GM18499 (cell line): Measurements from ENCODE around the gene KCNE1.
"Not testable (repeated sequence)": the region's sequence is repeated elsewhere in the genome, so short reads cannot be mapped to it uniquely, and the experiment has no call there.

Experiments used
- ATAC-seq: cut with Tn5 transposase; IDR thresholded peaks from one replicate; pipeline ENCODE4 v1.9.1; 2021; ENCODE audit warnings: moderate number of reproducible peaks; ENCODE audit not compliant: insufficient read depth, unreplicated experiment

The KCNE1 gene

DNA sequence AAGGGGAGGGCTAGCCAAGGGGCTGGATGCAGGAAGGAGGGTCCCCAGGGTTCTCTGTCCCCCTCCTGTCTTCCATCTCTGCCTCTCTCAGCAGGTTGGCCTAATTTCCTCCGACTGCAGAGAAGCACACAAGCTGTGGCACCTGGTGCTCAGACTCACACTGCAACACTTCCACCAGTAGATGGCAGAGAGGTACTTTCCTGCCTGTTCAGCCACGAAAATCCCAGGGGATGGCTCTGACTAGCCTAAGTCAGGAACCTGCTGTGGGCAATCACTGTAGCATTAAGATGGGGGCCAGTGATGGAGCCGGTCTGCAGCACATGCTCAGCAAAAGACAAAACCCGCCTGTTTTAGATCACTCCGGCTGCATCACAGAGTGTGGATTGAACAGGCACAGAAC lies 82.3 kb downstream of the KCNE1 start:
- ATAC-seq = not testable (repeated sequence)

DNA sequence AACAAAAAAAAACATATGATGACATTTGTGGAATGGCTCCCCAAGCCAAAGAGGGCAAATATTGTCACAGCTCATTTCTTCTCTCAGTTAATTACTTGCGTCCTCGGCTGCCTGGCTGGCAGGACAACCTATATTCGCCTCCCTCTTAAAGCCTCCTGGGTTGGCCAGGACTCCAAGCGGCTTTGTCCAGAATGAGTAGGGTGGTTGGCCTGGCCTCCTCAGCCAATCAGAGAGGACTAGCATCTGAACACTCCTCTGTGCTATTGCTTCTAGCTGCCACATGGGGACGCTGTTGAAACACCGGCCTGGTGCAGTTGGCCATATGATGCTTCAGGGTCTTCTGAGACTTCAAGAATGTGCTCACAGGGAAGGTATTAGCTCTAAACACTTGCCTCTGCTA lies 83.6 kb downstream of the KCNE1 start:
- not testable (repeated sequence) for ATAC-seq

DNA sequence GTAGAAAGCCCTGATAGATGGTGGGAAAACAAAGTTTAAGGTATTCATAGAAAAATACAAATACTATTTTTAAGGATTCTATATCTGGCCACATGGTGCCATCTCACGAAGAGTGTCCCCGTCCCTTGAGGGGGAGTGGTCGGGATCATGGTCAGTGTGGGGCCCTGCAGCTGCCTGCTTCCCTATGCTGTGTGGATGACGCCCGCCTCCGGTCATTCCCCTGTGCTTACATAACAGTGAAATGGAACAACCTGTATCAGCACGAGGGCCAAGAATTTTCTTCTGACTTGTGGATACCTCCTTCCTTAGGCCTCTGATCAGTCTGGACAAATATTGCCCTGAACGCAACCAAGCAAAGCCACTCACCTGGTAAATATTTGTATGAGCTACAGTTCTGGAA lies 84.7 kb downstream of the KCNE1 start:
- not testable (repeated sequence) for ATAC-seq

DNA sequence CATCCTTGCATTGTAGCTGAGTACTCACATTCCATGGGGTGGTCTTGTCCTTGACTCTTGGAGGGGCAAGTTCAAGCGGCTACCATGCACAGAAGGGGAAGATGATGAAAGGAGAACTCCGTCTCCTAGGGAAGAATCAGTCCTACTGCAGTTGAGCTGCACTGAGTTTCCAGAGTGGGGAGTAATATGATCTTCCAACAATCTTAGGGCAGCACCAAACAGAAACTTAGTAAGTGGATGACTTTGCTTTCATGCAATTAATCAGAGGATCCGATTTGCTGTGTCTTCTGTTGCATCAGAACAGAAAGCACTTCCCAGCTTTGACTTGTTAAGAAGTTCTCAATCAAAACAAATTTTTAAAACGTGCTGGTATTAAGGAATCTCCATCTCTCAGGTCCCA lies 88.2 kb downstream of the KCNE1 start, which contains the start of gene SMIM34:
Gene SMIM34 (minus strand): TSS at position 147 of the 400 bp plus-strand sequence. CDS start 112 bp downstream, at position 35.
- not testable (repeated sequence) for ATAC-seq

DNA sequence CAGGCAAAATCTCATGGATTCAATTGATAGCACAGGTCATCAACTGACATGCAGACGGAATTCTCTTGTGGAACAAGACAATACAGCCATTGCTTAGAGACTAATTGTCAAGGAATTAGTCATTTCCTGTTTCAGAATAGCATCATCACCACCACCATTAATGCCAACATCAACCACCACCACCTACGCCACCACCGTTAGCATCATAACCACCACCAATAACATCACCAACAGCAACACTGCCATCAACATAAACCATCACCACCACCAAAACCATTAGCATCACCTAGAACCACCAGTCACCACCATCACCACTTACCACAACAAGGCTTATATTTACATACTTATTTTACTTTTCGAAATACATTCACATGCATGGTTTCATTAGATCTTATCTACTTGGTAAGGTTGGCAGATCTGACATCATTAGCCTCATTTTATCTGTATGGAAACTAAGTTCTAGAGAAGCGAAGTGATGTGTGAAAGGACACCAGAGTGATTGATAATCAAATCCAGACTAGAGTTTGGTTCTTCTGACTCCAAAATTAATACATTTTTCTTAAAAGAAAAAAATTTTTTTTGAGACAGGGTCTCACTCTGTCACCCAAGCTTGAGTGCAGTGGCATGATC lies 94.4 kb downstream of the KCNE1 start:
- ATAC-seq = not testable (repeated sequence)

DNA sequence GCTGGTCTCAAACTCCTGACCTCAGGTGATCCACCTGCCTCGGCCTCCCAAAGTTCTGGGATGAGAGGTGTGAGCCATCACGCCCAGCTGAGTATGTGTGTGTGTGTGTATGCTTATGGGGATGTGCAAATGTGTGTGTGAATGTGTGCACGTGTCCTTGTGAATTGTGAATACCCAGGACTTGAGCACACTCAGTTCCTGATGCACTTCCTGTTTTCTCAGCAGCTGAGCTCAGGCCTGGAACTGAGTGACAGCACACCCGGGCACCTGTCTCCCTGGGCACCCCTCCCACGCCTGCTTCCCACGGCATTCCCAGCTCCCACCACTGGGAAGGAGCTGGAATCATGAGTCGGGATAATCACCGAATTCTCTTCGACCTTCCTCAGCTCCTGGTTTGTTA lies 104.7 kb downstream of the KCNE1 start:
- ATAC-seq = not testable (repeated sequence)

DNA sequence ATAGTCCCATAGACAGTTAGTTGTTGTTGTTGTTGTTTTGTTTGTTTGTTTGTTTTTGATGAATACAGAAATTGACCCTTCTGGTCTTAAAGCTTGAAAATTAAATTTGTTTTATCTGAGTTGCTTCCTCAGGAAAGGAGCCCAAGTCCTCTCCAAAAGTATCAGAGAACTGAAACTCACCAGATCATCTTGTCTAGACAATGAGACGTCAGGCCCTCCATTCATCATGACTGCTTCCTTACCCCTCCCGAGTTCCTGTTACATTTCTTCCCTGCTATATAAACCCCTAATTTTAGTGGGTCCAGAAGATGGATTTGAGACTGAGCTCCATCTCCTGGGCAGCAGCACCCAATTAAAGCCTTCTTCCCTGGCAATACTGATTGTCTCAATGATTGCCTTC lies 105.3 kb downstream of the KCNE1 start:
- not testable (repeated sequence) for ATAC-seq

DNA sequence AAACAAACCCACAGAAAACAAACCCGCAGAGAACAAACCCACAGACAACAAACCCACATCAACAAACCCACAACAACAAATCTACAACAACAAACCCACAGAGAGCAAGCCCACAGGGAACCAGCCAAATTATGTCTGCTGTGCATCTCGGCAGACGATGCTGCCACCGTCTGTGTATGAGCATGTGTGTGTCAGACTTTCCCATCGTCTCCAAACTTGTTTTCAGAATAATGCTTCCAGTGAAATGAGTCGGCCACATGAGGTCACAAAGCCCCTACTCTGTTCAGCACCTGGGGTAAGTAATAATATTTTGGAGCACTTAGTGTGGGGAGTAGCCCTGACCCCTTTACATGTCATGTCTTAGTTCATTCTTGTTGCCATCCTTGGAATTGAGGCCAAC lies 105.9 kb downstream of the KCNE1 start:
- ATAC-seq = not testable (repeated sequence)

DNA sequence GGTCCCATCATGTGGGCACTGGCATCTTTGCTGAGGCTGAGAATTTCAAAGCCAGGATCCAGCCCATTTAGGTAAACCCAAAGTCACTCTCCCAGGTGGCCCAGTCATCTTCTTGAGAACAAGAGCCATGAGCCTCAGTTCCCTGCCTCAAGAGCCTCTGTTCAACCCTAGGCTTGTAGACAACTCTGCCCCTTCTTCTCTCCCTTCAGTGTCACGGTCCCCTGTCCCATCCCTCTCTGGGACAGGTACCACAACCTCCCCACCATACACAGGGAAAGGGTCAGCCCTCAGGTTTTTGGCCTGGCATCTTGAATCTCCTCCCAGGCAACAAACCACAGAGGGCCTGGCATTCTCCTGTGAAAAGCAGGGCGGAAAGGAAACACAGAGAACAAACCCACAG lies 106.3 kb downstream of the KCNE1 start:
- ATAC-seq = not testable (repeated sequence)

DNA sequence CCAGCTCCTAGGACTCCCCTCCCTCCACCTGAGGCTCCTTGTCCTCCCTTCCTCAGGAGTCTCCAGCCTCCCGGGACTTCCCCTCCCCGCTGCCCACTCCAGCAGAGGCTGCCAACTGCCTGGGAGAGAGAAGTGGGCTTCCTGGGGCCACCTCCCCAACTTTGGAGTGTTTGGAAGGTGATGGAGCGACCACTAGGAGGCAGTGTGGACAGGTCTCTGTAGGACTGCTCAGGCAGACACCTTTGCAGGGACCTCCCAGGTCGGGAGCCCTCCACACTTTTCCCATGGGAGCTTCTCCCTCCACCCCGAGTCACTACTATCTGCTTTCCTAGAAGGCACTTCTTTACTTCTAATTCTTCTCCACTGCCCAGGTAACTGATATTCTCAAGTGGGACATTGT lies 107.3 kb downstream of the KCNE1 start:
- not testable (repeated sequence) for ATAC-seq

DNA sequence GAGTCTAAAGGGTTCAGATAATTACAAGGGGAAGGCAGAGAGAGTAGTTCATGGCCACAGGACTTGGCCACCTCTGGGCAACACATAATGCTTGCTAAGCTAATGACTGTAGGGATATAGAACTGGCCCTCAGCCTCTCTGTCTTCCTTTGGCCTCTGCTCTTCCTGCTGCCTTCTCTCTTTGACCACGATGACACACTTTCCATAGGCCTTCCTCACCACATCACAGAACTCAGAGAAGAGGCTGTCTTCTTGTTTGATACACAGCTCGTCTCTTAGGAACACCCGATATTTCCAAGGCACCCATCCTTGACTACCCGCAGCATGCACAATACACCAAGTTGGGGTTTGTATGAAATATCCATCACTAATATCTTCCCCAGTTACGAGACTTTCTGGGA lies 111.5 kb downstream of the KCNE1 start:
- not testable (repeated sequence) for ATAC-seq
